Liver (tissue), 9 donors: ENCODE results near the gene LCN6. TPM values are rescaled to one million over a fixed set of nuclear protein-coding genes. Genes with fewer than 3 reads are reported as not detected.

Source experiments
- DNase-seq: peaks from one replicate; pipeline ENCODE4 v3.0.0-alpha.2; 2017; ENCODE audit warnings: low spot score
- H3K27ac ChIP-seq, 2 donors: one replicate each; pipeline ENCODE4 v1.7.0; 2013; ENCODE audit warnings: inconsistent platforms in 2 of 2, low read length in 2 of 2, control low read depth in 1 of 2, low read depth in 1 of 2, mild to moderate bottlenecking in 1 of 2
- H3K27me3 ChIP-seq, 4 donors: one replicate each; pipeline versions ENCODE4 v1.6.1 to v1.7.0; 2013; ENCODE audit warnings: low read length in 3 of 4, inconsistent platforms in 1 of 4, mild to moderate bottlenecking in 1 of 4, moderate library complexity in 1 of 4; ENCODE audit not compliant: control insufficient read depth in 4 of 4, insufficient read depth in 4 of 4
- H3K36me3 ChIP-seq, 4 donors: one replicate each; pipeline versions ENCODE4 v1.6.1 to v1.7.0; 2013; ENCODE audit warnings: low read length in 3 of 4, mild to moderate bottlenecking in 3 of 4, low read depth in 1 of 4, moderate library complexity in 1 of 4; ENCODE audit not compliant: control insufficient read depth in 4 of 4, insufficient read depth in 3 of 4
- H3K4me1 ChIP-seq, 4 donors: one replicate each; pipeline versions ENCODE4 v1.6.1 to v1.7.0; 2013; ENCODE audit warnings: low read length in 3 of 4, mild to moderate bottlenecking in 3 of 4, moderate library complexity in 1 of 4; ENCODE audit not compliant: control insufficient read depth in 4 of 4, insufficient read depth in 4 of 4
- H3K4me3 ChIP-seq, 3 donors: one replicate each; pipeline versions ENCODE4 v1.6.1 to v1.7.0; 2013; ENCODE audit warnings: low read length in 3 of 3, control low read depth in 1 of 3, low read depth in 1 of 3, mild to moderate bottlenecking in 1 of 3
- H3K9ac ChIP-seq, 2 donors: one replicate each; pipeline ENCODE4 v1.7.0; 2013; ENCODE audit warnings: low read length in 2 of 2, mild to moderate bottlenecking in 2 of 2, moderate library complexity in 2 of 2, control low read depth in 1 of 2, low read depth in 1 of 2
- H3K9me3 ChIP-seq, 4 donors: one replicate each; pipeline versions ENCODE4 v1.6.1 to v1.7.0; 2013; ENCODE audit warnings: low read length in 3 of 4; ENCODE audit not compliant: control insufficient read depth in 4 of 4
- EGR1 ChIP-seq, 2 donors: IDR thresholded peaks; 2 replicates each; pipeline ENCODE4 v1.6.1; 2016 to 2018; ENCODE audit warnings: antibody characterized with exemption in 2 of 2, low read depth in 2 of 2
- FOXA1 ChIP-seq: IDR thresholded peaks from 2 replicates; pipeline ENCODE4 v1.6.1; 2016; ENCODE audit warnings: antibody characterized with exemption
- FOXA2 ChIP-seq: IDR thresholded peaks from 2 replicates; pipeline ENCODE4 v1.6.1; 2016; ENCODE audit warnings: antibody characterized with exemption
- GABPA ChIP-seq, 2 donors: IDR thresholded peaks in 1 of 2; conservative IDR thresholded peaks in 1 of 2; 2 replicates each; pipeline ENCODE4 v1.6.1; 2016; ENCODE audit warnings: antibody characterized with exemption in 2 of 2, mild to moderate bottlenecking in 1 of 2, moderate library complexity in 1 of 2
- HNF4A ChIP-seq, 2 donors: conservative IDR thresholded peaks; 2 replicates each; pipeline ENCODE4 v1.6.1; 2016; ENCODE audit warnings: antibody characterized with exemption in 2 of 2, mild to moderate bottlenecking in 2 of 2
- HNF4G ChIP-seq: IDR thresholded peaks from 2 replicates; pipeline ENCODE4 v1.6.1; 2016; ENCODE audit warnings: antibody characterized with exemption
- NR2F2 ChIP-seq: IDR thresholded peaks from 2 replicates; pipeline ENCODE4 v1.6.1; 2016; ENCODE audit warnings: antibody characterized with exemption
- RAD21 ChIP-seq, 2 donors: IDR thresholded peaks; 2 replicates each; pipeline ENCODE4 v1.6.1; 2016; ENCODE audit warnings: antibody characterized with exemption in 2 of 2, mild to moderate bottlenecking in 2 of 2
- RXRA ChIP-seq, 2 donors: IDR thresholded peaks; 2 replicates each; pipeline ENCODE4 v1.6.1; 2017 to 2018; ENCODE audit warnings: antibody characterized with exemption in 2 of 2, mild to moderate bottlenecking in 1 of 2
- SP1 ChIP-seq: IDR thresholded peaks from 2 replicates; pipeline ENCODE4 v1.6.1; 2018; ENCODE audit warnings: antibody characterized with exemption, mild to moderate bottlenecking
- TAF1 ChIP-seq: conservative IDR thresholded peaks from 2 replicates; pipeline ENCODE4 v1.6.1; 2016; ENCODE audit warnings: antibody characterized with exemption, mild to moderate bottlenecking
- WGBS: extraction: QIAGEN DNeasy Blood & Tissue Kit; methylation state at CpG from one replicate; pipeline ENCODE4 v1.1.7; 2013; 5-methylcytosine and 5-hydroxymethylcytosine counted together
- polyA plus RNA-seq, 2 donors: library from polyadenylated mRNA; stranded (reverse) in 1 of 2; unstranded in 1 of 2; fragments of 200-250 nt in 1 of 2; fragments of >200 nt in 1 of 2; fragmentation: Nextera tagmentation in 1 of 2; extraction: Ambion mirVana in 1 of 2; gene quantifications; one replicate each; pipeline versions ENCODE4 v1.2.1 to v1.2.3, GENCODE V29; 2013 to 2015
- total RNA-seq, 2 donors: library from RNA; depleted of rRNA; stranded (reverse); fragments of >200 nt; gene quantifications; one replicate each; pipeline ENCODE4 v1.2.3, GENCODE V29; 2014
- TF ChIP-seq, protein P1 (sequence below): IDR thresholded peaks from 2 replicates; pipeline ENCODE4 v1.6.1; 2016; ENCODE audit warnings: antibody characterized with exemption, mild to moderate bottlenecking
- TF ChIP-seq, protein P2 (sequence below): IDR thresholded peaks from 2 replicates; pipeline ENCODE4 v1.6.1; 2016; ENCODE audit warnings: antibody characterized with exemption
- TF ChIP-seq, protein P3 (sequence below): fragments of 150-350 bp; IDR thresholded peaks from 2 replicates; pipeline ENCODE4 v1.5.1; 2017; ENCODE audit warnings: improper control_type of control experiment, low read depth, low read length; ENCODE audit not compliant: missing input control
- TF ChIP-seq, protein P4 (sequence below): IDR thresholded peaks from 2 replicates; pipeline ENCODE4 v1.6.1; 2016; ENCODE audit warnings: antibody characterized with exemption
- donor health status: healthy.
- donor health status: healthy.
- donor health status: healthy.
- donor health status: healthy.
- donor health status: healthy.

Gene LCN6
- total and polyA plus RNA-seq, 4 donors, result 0.14 to 0.32 TPM; not detected in 2

DNA sequence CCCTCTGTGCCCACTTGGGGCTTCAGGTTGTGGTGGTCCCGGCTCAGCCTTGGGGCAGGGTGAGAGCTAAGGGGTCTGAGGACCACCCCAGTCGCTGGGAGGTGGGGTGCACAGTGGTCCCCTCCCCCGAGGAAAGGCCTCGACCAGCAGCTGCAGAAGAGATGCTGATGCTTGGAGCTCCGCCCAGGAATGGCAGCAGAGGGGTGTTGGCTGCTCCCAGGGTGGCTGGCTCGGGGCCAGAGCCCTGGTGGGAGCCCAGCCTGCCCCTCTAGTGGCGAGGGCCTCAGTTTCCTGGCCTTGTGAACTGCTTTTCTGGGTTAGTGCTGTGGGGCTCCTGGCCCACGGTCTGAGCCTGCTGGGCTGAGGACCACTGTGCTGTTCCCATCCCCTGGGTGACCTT, 34.8 kb downstream of the LCN6 start (continued):
- TF ChIP-seq, protein P1, sequence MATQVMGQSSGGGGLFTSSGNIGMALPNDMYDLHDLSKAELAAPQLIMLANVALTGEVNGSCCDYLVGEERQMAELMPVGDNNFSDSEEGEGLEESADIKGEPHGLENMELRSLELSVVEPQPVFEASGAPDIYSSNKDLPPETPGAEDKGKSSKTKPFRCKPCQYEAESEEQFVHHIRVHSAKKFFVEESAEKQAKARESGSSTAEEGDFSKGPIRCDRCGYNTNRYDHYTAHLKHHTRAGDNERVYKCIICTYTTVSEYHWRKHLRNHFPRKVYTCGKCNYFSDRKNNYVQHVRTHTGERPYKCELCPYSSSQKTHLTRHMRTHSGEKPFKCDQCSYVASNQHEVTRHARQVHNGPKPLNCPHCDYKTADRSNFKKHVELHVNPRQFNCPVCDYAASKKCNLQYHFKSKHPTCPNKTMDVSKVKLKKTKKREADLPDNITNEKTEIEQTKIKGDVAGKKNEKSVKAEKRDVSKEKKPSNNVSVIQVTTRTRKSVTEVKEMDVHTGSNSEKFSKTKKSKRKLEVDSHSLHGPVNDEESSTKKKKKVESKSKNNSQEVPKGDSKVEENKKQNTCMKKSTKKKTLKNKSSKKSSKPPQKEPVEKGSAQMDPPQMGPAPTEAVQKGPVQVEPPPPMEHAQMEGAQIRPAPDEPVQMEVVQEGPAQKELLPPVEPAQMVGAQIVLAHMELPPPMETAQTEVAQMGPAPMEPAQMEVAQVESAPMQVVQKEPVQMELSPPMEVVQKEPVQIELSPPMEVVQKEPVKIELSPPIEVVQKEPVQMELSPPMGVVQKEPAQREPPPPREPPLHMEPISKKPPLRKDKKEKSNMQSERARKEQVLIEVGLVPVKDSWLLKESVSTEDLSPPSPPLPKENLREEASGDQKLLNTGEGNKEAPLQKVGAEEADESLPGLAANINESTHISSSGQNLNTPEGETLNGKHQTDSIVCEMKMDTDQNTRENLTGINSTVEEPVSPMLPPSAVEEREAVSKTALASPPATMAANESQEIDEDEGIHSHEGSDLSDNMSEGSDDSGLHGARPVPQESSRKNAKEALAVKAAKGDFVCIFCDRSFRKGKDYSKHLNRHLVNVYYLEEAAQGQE, result no peak
- no peak for TF ChIP-seq SP1
- no peak for TF ChIP-seq RAD21 (IDR thresholded peaks at IDR 0.05)
- no peak for TF ChIP-seq GABPA (IDR thresholded peaks at IDR 0.05 in 1 of 2, conservative IDR thresholded peaks at IDR 0.05 in 1 of 2)
- TF ChIP-seq FOXA1, result no peak
- TF ChIP-seq, protein P2, sequence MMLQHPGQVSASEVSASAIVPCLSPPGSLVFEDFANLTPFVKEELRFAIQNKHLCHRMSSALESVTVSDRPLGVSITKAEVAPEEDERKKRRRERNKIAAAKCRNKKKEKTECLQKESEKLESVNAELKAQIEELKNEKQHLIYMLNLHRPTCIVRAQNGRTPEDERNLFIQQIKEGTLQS, result no peak
- no peak for TF ChIP-seq HNF4A (conservative IDR thresholded peaks at IDR 0.05)

DNA sequence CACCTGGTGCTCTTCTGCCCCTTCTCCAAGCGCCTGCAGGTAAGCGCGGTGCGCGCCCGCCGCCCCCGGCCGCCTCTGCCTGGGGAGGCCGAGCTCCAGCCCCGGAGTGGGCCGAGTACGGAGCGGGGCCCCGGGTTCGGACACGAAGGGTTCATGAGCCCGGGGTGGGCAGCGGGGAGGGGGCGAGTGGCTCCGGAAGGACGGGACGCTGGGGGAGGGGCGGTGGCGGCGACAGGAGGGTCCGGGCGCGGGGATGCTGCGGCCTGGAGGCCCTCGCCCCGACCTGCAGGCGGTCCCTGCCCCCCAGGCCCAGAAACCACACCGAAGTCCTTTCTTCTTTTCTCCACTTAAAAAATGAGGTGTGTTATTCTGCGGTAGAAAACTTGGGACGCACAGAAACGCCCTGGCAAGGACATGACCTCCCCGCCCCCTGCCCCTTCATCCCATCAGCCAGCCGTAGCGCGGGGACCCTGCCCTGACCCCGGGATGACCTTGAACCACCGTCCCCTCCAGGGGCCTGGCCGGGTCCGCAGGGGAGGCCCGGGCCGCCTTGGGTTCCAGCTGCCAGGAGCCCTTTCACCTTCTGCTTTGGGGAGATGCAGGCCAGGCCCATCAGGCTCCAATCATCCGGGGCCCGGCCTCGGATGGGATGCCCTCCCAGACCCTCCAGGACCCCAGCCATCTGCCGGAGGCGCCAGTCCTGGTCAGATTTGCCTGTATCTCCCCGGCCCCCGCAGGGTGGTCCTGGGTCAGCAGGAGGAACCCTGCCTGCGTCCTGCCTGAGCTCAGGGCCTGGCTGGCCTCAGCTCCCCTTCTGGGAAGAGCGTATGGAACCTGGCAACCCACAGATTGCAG, 35.4 kb downstream of the LCN6 start:
- H3K27me3 ChIP-seq, result no peaks in the 10 kb centered on the region
- no peaks in the 10 kb centered on the region for H3K9me3 ChIP-seq
- no peak for TF ChIP-seq FOXA2
- TF ChIP-seq GABPA (IDR thresholded peaks at IDR 0.05 in 1 of 2, conservative IDR thresholded peaks at IDR 0.05 in 1 of 2), result no peak
- no peak for TF ChIP-seq EGR1 (IDR thresholded peaks at IDR 0.05; ENCODE audit: low read depth in 2 of 2)
- TF ChIP-seq TAF1, result no peak
- TF ChIP-seq, protein P2, result no peak
- TF ChIP-seq, protein P1, result no peak
- no peak for TF ChIP-seq NR2F2
- TF ChIP-seq RXRA (IDR thresholded peaks at IDR 0.05), result no peak
- no peak for TF ChIP-seq RAD21 (IDR thresholded peaks at IDR 0.05)
- TF ChIP-seq HNF4A (conservative IDR thresholded peaks at IDR 0.05), result no peak
- TF ChIP-seq HNF4G, result no peak
- TF ChIP-seq SP1, result no peak
- TF ChIP-seq FOXA1, result no peak
- TF ChIP-seq, protein P3, sequence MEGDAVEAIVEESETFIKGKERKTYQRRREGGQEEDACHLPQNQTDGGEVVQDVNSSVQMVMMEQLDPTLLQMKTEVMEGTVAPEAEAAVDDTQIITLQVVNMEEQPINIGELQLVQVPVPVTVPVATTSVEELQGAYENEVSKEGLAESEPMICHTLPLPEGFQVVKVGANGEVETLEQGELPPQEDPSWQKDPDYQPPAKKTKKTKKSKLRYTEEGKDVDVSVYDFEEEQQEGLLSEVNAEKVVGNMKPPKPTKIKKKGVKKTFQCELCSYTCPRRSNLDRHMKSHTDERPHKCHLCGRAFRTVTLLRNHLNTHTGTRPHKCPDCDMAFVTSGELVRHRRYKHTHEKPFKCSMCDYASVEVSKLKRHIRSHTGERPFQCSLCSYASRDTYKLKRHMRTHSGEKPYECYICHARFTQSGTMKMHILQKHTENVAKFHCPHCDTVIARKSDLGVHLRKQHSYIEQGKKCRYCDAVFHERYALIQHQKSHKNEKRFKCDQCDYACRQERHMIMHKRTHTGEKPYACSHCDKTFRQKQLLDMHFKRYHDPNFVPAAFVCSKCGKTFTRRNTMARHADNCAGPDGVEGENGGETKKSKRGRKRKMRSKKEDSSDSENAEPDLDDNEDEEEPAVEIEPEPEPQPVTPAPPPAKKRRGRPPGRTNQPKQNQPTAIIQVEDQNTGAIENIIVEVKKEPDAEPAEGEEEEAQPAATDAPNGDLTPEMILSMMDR, result no peak
- TF ChIP-seq, protein P4, sequence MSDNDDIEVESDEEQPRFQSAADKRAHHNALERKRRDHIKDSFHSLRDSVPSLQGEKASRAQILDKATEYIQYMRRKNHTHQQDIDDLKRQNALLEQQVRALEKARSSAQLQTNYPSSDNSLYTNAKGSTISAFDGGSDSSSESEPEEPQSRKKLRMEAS, result no peak
- no peak for DNase-seq
- peak overlapping the region in 2 of 3 donors; percentile 38 to 67 for H3K4me3 ChIP-seq
- H3K4me1 ChIP-seq, result peaks cover 4 to 17% (median 13%) of the 10 kb centered on the region in 4 donors
- H3K9ac ChIP-seq, result no peak overlapping the region
- H3K27ac ChIP-seq, result peak overlapping the region; percentile 31 to 46
- no peaks in the 10 kb centered on the region for H3K36me3 ChIP-seq
- WGBS, result 10% methylated on average over 56 of the region's 56 CpGs
